ENCODE results near the gene CRELD1.

DNA sequence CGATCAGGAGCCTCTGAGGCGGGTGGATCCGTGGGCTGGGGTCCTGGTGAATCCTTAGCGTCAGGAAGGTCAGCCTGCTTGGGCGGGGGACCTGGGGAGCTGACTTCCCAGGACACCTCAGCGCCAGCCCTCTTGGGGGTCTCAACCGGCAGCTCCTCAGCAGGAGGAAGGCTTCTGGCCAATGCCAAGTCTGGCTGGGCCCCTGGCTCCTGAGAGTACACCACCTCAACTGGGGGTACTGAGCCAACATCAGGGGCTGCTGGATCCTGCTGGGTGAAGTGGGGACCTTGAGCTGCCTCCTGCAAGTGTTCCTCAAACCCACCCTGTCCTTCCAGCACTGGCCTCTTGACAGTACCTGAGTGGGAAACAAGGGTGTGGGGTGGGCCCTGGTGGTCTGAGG, 15.5 kb downstream of the CRELD1 start:
- TF ChIP-seq, protein P1, sequence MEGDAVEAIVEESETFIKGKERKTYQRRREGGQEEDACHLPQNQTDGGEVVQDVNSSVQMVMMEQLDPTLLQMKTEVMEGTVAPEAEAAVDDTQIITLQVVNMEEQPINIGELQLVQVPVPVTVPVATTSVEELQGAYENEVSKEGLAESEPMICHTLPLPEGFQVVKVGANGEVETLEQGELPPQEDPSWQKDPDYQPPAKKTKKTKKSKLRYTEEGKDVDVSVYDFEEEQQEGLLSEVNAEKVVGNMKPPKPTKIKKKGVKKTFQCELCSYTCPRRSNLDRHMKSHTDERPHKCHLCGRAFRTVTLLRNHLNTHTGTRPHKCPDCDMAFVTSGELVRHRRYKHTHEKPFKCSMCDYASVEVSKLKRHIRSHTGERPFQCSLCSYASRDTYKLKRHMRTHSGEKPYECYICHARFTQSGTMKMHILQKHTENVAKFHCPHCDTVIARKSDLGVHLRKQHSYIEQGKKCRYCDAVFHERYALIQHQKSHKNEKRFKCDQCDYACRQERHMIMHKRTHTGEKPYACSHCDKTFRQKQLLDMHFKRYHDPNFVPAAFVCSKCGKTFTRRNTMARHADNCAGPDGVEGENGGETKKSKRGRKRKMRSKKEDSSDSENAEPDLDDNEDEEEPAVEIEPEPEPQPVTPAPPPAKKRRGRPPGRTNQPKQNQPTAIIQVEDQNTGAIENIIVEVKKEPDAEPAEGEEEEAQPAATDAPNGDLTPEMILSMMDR (IDR thresholded peaks at IDR 0.05; ENCODE audit: low read length) = no peak
- no peak for TF ChIP-seq EZH2 (IDR thresholded peaks at IDR 0.05; ENCODE audit: borderline replicate concordance, low read length)
